Midbrain (tissue), 1 donor: ENCODE data around the gene RTEL1.
"Not testable (repeated sequence)": the region's sequence is repeated elsewhere in the genome, so short reads cannot be mapped to it uniquely, and the experiment has no call there.

Experiments
- DNase-seq: peaks from one replicate; lab custom pipeline; 2025; lab: John Stamatoyannopoulos, UW

RTEL1 gene

DNA sequence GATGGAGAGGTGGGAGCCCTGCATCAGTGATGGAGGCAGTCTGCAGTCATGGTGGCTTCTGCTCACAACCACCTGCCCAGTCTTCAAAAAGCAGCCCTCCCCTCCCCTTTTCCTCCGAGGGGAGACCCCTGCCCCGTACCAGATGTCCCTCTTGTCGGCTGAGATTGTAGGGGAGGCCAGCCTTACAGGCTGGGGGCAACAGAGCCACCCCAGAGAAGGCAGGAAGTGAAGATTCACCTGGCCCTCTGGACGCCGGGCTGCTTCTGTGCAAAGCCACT lies 42.9 kb downstream of the RTEL1 start:
- no peak for DNase-seq

DNA sequence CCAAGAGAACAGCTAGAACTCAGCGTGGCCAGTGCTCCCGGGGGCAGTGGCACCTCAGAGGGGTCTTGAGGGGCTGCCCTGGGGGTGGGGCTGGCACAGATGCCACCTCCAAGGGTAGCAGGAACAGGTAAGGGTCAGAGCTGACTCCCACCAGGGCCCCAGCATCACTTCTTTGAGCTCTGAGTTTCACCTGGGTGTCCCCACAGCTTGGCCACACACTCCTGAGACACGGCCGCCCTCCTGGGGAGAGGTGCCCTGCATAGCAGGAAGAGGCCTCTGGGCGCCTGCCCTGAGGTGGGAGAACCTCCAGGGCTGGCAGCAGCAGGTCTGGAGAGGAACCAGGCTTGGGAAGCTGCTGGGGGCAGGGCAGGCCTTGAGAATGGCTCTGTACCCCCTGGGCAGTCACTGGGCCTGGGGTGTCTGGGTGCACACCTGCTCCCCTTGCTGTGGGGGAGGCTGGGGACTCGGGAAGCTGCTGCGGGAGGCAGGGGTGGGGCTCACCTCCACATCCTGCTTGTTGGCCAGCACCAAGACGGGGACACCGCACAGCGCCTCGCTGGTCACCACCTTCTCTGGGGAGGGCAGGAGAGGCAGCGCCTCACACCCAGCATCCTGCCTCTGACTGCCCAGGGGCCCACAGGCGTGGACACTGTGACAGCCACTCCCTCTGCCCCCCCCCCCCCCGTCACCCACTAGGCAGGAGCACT lies 43.4 kb downstream of the RTEL1 start:
- DNase-seq: no peak

DNA sequence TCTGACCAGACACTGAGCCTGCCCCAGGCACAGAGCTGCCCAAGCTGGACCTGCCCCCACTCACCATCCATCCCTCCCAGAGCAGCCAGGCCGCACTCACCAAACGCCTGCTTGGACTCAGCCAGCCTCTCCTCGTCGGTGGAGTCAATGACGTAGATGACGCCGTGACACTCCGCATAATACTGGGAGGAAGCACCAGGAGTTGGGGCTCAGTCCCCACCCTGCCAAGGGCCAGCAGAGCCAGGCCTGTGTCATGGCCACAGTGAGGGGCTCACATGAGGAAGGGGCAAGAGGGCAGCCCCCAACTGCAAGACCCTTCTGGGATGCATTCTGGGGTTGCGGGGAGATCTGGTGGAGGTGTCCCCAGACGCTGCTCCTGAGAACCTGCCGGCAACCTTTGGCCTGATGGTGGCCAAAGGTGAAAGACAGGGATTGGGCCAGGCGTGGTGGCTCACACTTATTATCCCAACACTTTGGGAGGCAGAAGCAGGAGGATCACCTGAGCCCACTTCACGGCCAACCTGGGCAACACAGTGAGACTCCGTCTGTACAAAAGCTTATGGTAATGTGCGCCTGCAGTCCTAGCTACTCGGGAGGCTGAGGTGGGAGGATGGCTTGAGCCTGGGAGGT lies 44.0 kb downstream of the RTEL1 start:
- DNase-seq: no peak

DNA sequence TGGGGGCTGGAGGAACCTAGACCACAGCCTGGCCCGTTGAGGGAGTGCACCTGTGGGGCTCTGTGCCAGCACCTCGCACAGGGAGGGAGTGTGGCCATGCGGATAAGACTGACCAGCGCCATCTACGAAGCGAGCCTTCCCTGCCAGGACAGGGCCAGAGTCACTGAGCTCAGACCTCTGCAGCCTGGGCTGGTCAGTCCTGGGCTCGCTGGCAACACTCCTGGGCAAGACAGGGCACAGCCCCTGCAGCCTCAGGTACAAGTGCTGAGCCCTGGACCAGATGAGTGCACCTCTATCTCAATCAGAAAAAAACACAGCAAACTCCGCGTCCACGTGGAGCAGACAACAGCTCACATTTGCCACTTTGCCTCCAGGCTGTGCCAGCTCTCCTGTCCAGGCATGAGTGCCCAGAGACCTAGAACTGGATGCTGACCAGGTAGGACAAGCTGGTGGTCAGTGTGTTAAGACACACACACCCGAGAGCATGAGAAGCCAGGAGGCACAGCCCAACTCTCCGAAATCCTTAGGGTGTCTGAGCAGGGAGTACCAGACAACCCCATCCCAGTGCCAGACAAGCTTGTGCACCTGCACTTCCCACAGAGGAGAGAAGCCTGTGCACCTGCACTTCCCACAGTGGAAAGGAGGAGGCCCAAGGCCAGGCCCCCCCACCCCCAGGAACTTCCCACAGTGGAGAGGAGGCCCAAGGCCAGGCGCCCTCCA lies 44.8 kb downstream of the RTEL1 start:
- no peak for DNase-seq

DNA sequence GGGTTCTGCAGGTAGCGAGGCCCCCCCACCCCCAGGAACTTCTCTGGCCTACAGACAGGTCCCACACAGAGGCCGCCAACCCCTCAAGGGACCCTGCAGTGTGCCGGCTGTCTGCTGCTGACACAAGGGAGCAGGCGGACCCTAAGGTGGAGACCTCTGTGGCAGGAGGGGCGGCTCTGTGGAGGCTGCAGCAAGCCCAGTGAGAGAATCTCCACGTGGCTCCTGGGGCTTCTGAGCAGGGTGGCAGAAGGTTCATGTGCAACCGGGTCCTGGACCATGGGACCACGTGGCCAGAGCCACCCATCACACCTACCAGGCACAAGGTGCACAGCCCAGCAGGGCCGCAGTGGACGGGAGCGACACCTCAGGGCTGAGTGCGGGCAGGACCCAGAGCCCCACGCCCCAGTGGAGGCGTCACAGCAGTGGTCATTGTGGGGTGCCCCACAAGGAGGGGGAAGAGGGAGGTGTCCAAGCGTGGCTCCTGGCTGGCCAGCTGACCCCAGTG lies 45.4 kb downstream of the RTEL1 start:
- no peak for DNase-seq

DNA sequence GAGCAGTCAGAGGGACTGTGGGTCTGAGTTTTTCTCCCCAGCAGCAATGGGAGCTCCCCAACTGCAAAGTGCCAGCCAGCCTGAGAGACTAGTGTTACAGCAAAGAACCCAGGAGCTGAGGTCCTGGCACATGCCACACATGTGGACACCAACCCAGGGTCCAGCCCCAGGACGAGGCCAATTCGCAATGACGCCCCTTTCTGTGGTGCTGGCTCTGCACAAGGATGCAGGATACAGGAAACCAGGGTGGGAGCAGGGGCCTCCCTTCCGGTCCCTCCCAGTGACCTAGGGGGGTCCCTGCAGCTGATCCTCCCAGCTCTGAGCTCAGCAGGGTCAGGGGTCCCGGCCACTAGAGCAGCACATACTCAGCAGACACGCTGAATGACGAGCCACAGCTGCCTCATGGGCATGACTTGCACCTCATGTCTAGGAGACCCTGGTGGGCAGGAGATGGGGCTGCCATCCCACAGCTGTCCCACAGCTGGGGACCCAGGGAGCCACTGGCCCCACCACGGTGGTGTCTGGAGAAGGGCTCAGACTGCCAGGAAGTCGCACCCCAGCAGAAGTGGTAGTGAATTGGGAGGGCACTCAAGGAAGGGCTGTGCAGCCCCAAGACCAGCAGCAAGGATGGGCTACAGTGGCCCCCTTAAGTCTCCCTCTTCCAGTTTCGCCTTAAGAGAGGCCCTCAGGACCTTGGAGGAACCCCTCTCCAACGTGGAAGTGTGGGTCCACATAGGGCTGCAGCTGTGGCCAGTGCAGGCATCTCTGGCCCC lies 46.0 kb downstream of the RTEL1 start:
- DNase-seq: no peak

DNA sequence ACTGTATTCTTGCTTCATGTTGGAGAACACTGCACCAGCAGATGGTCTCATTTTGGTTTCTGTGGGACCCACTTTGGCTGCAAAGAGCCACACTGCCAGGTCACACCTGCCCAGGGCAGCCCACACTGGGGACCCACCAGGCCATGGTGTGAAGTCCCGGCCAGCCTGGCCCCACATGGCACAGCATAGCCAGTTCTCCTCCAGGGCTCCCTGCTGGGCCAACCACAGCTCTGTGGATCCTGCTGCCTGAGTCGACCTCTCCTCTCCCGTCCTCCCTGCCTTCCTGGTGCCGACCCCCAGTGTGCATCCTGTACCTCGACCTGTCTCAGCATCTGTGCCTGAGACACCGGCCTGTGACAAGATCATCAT lies 46.6 kb downstream of the RTEL1 start:
- no peak for DNase-seq

DNA sequence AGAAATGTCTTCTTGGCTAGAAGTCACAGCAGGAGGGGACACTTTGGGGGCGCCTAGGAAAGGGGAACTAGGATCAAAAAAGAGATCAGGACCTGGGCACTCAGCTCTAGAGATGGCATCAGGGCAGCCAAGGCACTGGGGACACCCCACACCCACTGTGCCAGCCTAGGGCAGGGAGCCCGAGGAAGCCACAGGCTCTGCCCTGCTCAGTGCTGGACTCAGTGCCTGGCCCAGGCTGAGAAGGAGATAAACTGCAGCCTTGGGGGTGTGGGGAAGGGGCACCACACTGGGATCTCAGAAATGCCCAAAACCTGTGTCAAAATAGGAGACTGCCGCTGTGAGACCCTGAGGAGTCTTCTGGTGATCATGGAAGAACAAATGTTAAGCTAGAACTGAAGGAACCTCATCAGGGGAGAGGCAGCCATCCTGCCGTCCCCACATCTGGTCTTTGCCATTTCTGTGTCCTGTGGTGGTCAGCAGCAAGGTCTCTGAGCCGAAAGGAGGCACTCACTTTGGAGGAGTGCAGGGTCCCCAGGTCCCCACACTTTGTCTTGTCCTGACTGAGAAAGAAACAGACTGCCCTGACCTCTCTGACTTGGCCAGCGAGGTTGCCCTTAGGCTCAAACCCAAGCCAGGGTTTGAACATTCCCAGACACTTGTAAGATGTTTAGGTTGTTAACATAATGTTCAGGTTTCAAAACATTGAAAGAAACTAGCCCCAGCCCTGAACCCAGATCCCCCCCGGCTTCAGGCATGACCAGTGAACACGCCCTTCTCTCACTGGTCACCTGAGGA lies 47.3 kb downstream of the RTEL1 start:
- DNase-seq: no peak

DNA sequence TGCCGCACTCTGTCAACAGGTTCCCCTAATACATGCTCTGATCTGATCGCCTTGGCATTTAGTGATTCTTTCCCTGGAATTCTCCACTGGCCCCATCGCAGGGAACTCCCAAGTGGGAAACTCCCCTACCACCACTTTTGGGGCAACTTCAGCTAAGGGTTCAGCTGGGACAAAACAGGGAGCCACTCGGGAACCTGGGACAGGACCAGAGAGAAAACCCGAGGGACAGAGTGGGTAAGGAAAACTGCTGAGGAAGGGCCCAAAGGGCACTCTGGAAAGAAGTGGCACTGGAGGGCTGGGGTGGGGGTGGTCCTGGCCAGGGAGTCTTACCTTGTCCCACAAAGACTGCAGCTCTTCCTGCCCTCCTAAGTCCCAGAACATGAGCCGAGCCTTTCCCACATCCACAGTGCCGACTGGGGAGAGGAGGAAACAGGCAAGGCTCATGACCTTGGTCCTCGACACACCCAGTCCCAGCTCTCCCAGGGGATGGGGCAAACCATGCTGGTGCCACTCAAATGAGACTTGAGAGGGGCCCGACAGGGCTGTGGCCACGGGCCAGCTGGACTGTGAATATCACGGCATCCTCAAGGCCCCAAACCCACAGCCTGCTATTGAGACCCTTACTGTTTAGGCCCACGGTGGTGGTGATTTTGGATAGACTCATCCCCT lies 48.0 kb downstream of the RTEL1 start:
- DNase-seq: no peak

DNA sequence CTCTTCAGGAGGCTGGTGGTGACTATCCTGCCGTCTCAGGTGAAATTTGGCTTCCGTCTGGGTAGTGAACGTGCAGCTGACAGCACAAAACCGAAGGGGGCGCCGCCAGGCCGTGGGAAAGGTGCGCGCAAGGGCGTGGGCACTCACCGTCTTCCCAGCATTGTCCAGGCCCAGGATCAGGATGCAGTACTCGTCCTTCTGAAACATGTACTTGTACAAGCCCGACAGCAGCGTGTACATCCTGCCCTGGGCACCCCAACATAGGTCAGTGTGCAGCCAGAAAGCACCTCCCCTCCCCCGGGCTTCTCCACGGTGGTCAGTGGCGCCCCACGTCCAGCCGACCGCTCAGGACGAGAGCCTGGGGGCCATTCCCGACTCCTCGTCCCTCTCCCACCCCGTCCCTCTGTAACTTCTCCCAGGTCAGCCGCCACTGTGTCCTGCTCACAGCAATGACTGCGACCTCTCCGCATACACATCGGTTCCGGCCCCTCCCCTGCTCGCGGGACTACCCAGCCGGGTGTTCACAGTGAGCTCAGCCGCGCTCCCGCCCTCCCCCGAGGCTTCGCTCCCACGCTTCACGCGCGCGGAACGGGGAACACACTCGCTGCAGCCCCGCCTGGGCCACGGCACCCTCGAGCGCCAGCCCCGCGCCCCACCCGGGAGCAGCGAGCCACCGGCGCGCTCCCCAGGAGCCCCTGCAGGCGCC lies 48.9 kb downstream of the RTEL1 start:
- DNase-seq: no peak

DNA sequence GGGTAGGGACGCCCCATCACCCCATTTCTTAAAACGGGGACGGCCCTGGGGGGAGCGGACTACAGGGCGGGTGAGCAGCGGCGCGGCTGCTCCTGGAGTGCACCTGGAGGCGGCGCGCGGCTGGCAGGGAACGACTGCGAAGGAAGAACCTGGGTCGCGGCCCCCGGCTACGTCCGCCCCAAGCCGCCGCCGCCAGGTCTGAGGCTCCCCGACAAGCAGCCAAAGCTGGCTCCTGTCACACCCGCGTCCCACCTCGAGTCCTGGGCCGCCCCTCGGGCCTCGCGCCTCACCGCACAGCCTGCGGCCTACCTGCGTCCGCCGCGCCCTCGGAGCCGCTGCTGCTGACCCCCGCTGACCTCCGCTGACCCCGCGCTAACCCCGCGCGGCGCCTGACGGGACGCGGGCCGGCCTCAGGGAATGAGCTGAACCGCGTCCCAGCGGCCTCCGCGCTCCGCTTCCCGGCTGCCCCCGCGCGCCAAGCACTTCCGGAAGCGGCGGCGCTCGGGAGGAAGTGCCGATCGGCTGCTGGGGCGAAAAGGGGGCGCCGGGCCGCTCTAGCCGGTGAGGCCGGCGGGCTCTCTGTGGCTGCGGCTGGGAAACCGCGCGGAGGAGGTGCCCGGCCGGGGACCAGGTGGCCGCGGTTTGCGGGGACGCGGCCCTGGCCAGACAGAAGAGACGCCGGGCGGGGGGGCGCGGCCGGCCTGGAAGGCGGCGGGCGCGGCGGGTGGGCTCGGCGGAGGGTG lies 49.6 kb downstream of the RTEL1 start, which contains the start of the genes ARFRP1 and ZGPAT:
ARFRP1 (minus strand) TSS at position 419 of the 743 bp plus-strand sequence. CDS start 885 bp downstream, outside the sequence.
ZGPAT (plus strand) TSS at position 482 of the 743 bp plus-strand sequence. CDS start 542 bp downstream, outside the sequence.
- peak; percentile 93 for DNase-seq

DNA sequence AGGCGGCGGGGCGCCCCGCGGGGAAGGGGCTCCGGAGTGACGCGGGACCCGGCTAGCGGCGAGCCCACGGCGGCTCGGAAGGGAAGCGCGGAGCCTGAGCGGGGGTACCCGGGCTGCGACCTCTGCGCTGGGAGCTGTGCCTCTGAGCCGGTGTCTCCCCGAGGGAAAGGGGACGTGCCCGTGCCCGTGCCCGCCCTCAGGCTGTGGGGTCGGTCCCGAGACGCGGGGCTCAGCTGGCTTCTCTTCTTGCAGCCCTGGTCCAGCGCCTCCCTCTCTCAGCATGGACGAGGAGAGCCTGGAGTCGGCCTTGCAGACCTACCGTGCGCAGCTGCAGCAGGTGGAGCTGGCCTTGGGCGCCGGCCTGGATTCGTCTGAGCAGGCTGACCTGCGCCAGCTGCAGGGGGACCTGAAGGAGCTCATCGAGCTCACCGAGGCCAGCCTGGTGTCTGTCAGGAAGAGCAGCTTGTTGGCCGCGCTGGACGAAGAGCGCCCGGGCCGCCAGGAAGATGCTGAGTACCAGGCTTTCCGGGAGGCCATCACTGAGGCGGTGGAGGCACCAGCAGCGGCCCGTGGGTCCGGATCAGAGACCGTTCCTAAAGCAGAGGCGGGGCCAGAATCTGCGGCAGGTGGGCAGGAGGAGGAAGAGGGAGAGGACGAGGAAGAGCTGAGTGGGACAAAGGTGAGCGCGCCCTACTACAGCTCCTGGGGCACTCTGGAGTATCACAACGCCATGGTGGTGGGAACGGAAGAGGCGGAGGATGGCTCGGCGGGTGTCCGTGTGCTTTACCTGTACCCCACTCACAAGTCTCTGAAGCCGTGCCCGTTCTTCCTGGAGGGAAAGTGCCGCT lies 50.4 kb downstream of the RTEL1 start:
- DNase-seq: no peak

DNA sequence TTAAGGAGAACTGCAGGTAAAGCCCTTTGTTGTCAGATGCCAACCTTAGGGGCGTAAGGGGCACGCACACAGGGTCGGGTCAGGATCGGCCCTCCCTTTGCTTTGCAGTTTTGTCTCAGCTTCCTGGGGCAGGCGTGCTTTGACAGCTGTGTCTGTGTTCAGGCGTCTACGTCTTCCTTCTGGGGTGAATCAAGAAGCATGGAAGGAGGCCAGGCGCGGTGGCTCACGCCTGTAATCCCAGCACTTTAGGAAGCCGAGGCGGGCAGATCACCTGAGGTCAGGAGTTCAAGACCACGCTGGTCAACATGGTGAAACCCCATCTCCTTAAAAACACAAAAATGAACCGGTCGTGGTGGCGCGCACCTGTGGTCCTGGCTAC lies 51.0 kb downstream of the RTEL1 start:
- DNase-seq: no peak

DNA sequence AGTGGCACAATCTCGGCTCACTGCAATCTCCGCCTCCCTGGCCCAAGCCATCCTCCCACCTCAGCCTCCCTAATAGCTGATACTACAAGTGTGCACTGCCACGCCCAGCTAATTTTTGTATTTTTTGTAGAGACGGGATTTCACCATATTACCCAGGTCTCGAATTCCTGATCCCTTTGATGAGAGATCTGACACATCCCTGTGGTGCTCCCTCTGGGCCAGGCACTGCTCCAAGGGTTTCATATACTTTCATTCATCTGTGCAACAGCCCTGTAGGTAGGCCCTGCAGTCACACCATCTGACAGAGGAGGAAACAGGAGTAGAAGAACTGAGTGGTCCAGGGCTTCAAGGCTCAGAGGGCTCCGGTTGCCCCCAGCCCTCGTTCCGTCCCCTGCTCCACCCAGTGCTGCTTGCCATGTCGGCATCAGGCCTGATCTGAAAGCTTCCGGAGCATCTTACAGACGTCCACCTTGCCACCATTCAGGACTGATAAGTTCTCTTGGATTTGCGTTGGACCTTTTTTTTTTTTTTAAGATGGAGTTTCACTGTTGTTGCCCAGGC lies 53.1 kb downstream of the RTEL1 start:
- DNase-seq: no peak

DNA sequence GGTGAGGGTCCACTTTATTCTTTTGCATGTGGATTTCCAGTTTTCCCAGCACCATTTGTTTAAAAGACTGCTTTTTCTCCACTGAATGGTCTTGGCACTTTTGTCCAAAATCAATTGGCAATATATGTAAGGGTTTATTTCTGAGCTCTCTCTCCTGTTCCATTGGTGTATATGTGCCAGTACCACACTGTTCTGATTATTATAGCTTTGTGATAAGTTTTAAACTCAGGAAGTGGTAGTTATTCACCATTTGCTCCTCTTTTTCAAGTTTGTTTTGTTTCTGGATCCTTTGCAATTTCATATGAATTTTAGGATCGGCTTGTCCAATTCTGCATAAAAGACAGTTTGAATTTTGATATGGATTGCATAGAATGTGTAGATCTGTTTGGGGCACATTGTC lies 54.1 kb downstream of the RTEL1 start:
- no peak for DNase-seq

DNA sequence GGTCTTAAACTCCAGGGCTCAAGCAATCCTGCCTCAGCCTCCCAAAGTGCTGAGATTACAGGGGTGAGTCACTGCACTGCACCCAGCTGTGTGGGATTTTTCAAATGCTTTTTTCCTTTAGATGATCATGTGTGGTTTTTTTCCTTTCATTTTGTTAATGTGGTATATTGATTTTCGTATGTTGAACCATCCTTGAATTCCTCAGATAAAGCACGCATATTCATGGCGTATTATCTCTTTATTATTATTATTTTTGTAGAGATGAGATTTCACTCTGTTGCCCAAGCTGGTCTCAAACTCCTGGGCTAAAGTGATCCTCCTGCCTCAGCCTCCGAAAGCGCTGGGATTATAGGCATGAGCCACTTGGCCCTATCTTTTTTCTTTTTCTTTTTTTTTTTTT lies 56.7 kb downstream of the RTEL1 start:
- no peak for DNase-seq

DNA sequence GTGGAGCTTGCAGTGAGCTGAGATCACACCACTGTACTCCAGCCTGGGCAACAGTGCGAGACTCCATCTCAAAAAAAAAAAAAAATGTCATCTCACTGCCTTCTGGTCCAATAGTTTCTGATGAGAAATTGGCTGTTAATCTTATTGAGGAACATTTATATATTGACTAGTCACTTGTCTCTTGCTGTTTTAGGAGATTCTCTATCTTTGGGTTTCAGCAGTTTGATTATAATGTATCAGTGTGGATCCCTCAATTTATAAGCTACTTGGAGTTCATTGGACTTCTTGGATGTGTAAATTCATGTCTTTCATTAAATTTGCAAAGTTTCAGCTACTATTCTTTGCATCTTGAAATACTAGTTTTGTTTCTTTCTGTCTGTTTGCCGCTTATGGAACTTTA lies 60.9 kb downstream of the RTEL1 start:
- no peak for DNase-seq

DNA sequence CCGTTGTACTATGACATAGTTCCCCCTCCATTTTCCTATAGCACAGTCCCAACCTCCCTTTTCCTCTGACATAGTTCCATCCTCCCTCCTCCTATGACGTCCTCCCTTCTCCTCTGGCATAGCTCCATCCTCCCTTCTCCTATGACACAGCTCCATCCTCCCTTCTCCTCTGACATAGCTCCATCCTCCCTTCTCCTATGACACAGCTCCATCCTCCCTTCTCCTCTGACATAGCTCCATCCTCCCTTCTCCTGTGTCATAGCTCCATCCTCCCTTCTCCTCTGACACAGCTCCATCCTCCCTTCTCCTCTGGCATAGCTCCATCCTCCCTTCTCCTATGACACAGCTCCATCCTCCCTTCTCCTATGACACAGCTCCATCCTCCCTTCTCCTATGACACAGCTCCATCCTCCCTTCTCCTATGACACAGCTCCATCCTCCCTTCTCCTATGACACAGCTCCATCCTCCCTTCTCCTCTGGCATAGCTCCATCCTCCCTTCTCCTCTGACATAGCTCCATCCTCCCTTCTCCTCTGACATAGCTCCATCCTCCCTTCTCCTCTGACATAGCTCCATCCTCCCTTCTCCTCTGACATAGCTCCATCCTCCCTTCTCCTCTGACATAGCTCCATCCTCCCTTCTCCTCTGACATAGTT lies 65.0 kb downstream of the RTEL1 start:
- not testable (repeated sequence) for DNase-seq
